Coronary artery (tissue), 2 donors: Measurements from ENCODE around the gene CNKSR2.

Source experiments
- DNase-seq: peaks from one replicate; pipeline ENCODE4 v3.0.0-alpha.2; 2017; ENCODE audit warnings: low spot score
- H3K27ac ChIP-seq, 2 donors: fragments of 200-600 bp; sonication (generic); one replicate each; pipeline ENCODE4 v1.5.1; 2016 to 2019
- H3K4me3 ChIP-seq: fragments of 200-600 bp; sonication (generic); 2 replicates; pipeline ENCODE4 v1.5.1; 2016; ENCODE audit warnings: mild to moderate bottlenecking, moderate library complexity
- CTCF ChIP-seq: fragments of 200-600 bp; sonication (generic); IDR thresholded peaks from one replicate; pipeline ENCODE4 v1.5.1; 2019; ENCODE audit warnings: antibody characterized with exemption

The CNKSR2 gene

GRCh38 chrX:21394792-21395191, 20.6 kb downstream of the CNKSR2 start:
- Histone ChIP-seq H3K27ac (no peak overlapping the region), H3K4me3 (no peak overlapping the region)
- no peak for DNase-seq
- TF ChIP-seq CTCF = no peak

GRCh38 chrX:21398426-21398825, 24.2 kb downstream of the CNKSR2 start:
- no peak for DNase-seq
- Histone ChIP-seq H3K4me3 (no peak overlapping the region), H3K27ac (no peak overlapping the region)
- TF ChIP-seq CTCF = no peak

- H3K4me3 ChIP-seq = no peak overlapping the region
- DNase-seq = no peak
- TF ChIP-seq CTCF = no peak
- H3K27ac ChIP-seq = no peak overlapping the region
Observed at GRCh38 chrX:21400408-21401121, 26.3 kb downstream of the CNKSR2 start.

- TF ChIP-seq CTCF = no peak
- no peak for DNase-seq
- Histone ChIP-seq H3K27ac (no peak overlapping the region), H3K4me3 (no peak overlapping the region)
Observed at GRCh38 chrX:21408307-21408706, 34.1 kb downstream of the CNKSR2 start.

- Histone ChIP-seq H3K4me3 (no peak overlapping the region), H3K27ac (no peak overlapping the region)
- TF ChIP-seq CTCF = no peak
- no peak for DNase-seq
Observed at GRCh38 chrX:21408788-21409187, 34.6 kb downstream of the CNKSR2 start.

- DNase-seq = no peak
- no peak for TF ChIP-seq CTCF
- Histone ChIP-seq H3K4me3 (no peak overlapping the region), H3K27ac (no peak overlapping the region)
Observed at GRCh38 chrX:21412029-21412428, 37.8 kb downstream of the CNKSR2 start.

GRCh38 chrX:21412883-21413282, 38.7 kb downstream of the CNKSR2 start:
- H3K4me3 ChIP-seq = no peak overlapping the region
- no peak for TF ChIP-seq CTCF
- no peak overlapping the region for H3K27ac ChIP-seq
- DNase-seq = no peak
